Body of pancreas (tissue), 4 donors: ENCODE data around the gene YARS2.
A peak's percentile ranks its signal among the peaks of the same experiment; 100 is the strongest.

Experiments used
- CTCF ChIP-seq, 7 experiments: fragments of 450-650 bp in 4 of 7; fragments of 200-600 bp in 3 of 7; sonication (generic) in 3 of 7; IDR thresholded peaks; one replicate each; pipeline ENCODE4 v1.5.1; 2016 to 2019; ENCODE audit warnings: antibody characterized with exemption in 7 of 7
- POLR2A ChIP-seq, 3 donors: fragments of 450-650 bp; IDR thresholded peaks; one replicate each; pipeline ENCODE4 v1.6.1; 2016; ENCODE audit warnings: antibody characterized with exemption in 3 of 3, mild to moderate bottlenecking in 2 of 3

- peak; percentile 54 to 96 (median 91) for TF ChIP-seq CTCF (IDR thresholded peaks at IDR 0.05)
- TF ChIP-seq POLR2A (IDR thresholded peaks at IDR 0.05): peak; percentile 39 to 88 (median 82)
Measured at GRCh38 chr12:32755654-32756475, at the start of gene YARS2.
